ENCODE data around the gene RCC1. TPM values are rescaled to one million over a fixed set of nuclear protein-coding genes. Genes with fewer than 3 reads are reported as not detected.
A peak's percentile ranks its signal among the peaks of the same experiment; 100 is the strongest.
"Not testable (repeated sequence)": the region's sequence is repeated elsewhere in the genome, so short reads cannot be mapped to it uniquely, and the experiment has no call there.

Gene RCC1
- total RNA-seq, 1 donor from 2014 or later = 58.4 TPM

GRCh38 chr1:28566931-28567330 lies 61.1 kb downstream of the RCC1 start:
- H3K9me3 Mint-ChIP-seq (ENCODE audit: low read depth) = no peaks in the 10 kb centered on the region
- no peak for DNase-seq (ENCODE audit: low spot score, unreplicated experiment)
- no peaks in the 10 kb centered on the region for H3K4me1 Mint-ChIP-seq (ENCODE audit: low read depth)
- no peak for TF ChIP-seq CTCF (IDR thresholded peaks at IDR 0.05; ENCODE audit: unreplicated experiment)
- peak overlapping the region; percentile 84 for H3K27ac Mint-ChIP-seq
- no peaks in the 10 kb centered on the region for H3K27me3 Mint-ChIP-seq
- H3K4me3 Mint-ChIP-seq (ENCODE audit: low read depth) = no peak overlapping the region
- peaks cover 16% of the 10 kb centered on the region for H3K36me3 Mint-ChIP-seq (ENCODE audit: insufficient read depth)

GRCh38 chr1:28571911-28572310 lies 66.1 kb downstream of the RCC1 start:
- no peaks in the 10 kb centered on the region for H3K9me3 Mint-ChIP-seq (ENCODE audit: low read depth)
- no peak for TF ChIP-seq CTCF (IDR thresholded peaks at IDR 0.05; ENCODE audit: unreplicated experiment)
- H3K36me3 Mint-ChIP-seq (ENCODE audit: insufficient read depth) = peaks cover 12% of the 10 kb centered on the region
- H3K27ac Mint-ChIP-seq = peak overlapping the region; percentile 13
- H3K4me3 Mint-ChIP-seq (ENCODE audit: low read depth) = no peak overlapping the region
- no peaks in the 10 kb centered on the region for H3K27me3 Mint-ChIP-seq
- no peaks in the 10 kb centered on the region for H3K4me1 Mint-ChIP-seq (ENCODE audit: low read depth)
- no peak for DNase-seq (ENCODE audit: low spot score, unreplicated experiment)

GRCh38 chr1:28572891-28573290 lies 67.0 kb downstream of the RCC1 start:
- not testable (repeated sequence) for H3K27me3 Mint-ChIP-seq; H3K9me3 Mint-ChIP-seq (ENCODE audit: low read depth); H3K36me3 Mint-ChIP-seq (ENCODE audit: insufficient read depth); H3K27ac Mint-ChIP-seq; DNase-seq (ENCODE audit: low spot score, unreplicated experiment); H3K4me1 Mint-ChIP-seq (ENCODE audit: low read depth); H3K4me3 Mint-ChIP-seq (ENCODE audit: low read depth)

- H3K36me3 Mint-ChIP-seq (ENCODE audit: insufficient read depth) = peaks cover 11% of the 10 kb centered on the region
- no peaks in the 10 kb centered on the region for H3K9me3 Mint-ChIP-seq (ENCODE audit: low read depth)
- DNase-seq (ENCODE audit: low spot score, unreplicated experiment) = no peak
- no peak for TF ChIP-seq CTCF (IDR thresholded peaks at IDR 0.05; ENCODE audit: unreplicated experiment)
- no peaks in the 10 kb centered on the region for H3K27me3 Mint-ChIP-seq
- H3K27ac Mint-ChIP-seq = no peak overlapping the region
- no peak overlapping the region for H3K4me3 Mint-ChIP-seq (ENCODE audit: low read depth)
- no peaks in the 10 kb centered on the region for H3K4me1 Mint-ChIP-seq (ENCODE audit: low read depth)
Observed at GRCh38 chr1:28573564-28573963, 67.7 kb downstream of the RCC1 start.

- Mint-ChIP-seq H3K4me1 (ENCODE audit: low read depth) (peaks cover 16% of the 10 kb centered on the region), H3K27ac (peak overlapping the region; percentile 87), H3K4me3 (ENCODE audit: low read depth) (no peak overlapping the region), H3K36me3 (ENCODE audit: insufficient read depth) (peaks cover 21% of the 10 kb centered on the region), H3K9me3 (ENCODE audit: low read depth) (no peaks in the 10 kb centered on the region), H3K27me3 (no peaks in the 10 kb centered on the region)
- TF ChIP-seq CTCF (IDR thresholded peaks at IDR 0.05; ENCODE audit: unreplicated experiment) = no peak
- DNase-seq (ENCODE audit: low spot score, unreplicated experiment) = no peak
Observed at GRCh38 chr1:28577052-28577678, 71.3 kb downstream of the RCC1 start.
